MCF 10A (cell line): ENCODE results near the gene GTSE1. TPM values are rescaled to one million over a fixed set of nuclear protein-coding genes. Genes with fewer than 3 reads are reported as not detected.

ENCODE experiments used
- BruUV-seq: library from RNA; stranded (reverse); fragments of 400-500 nt; replicated peaks from 2 replicates; lab custom pipeline; 2021; lab: Mats Ljungman, UMichigan
- CTCF ChIA-PET: fragments of 300-600 bp; sonication (Branson Sonifier 250); formaldehyde crosslinking; extraction: SDS; loops from one replicate; lab custom pipeline; 2021; ENCODE audit warnings: antibody characterized with exemption, inconsistent platforms; lab: Yijun Ruan, JAX
- POLR2A ChIA-PET: fragments of 300-600, 350-650 bp; sonication (Branson Sonifier 250); formaldehyde crosslinking; extraction: SDS; loops from one replicate; lab custom pipeline; 2020; ENCODE audit warnings: antibody characterized with exemption, inconsistent platforms; lab: Yijun Ruan, JAX
- DNase-seq: peaks from one replicate; pipeline ENCODE4 v3.0.0-alpha.2; 2018; ENCODE audit not compliant: unreplicated experiment
- H3K27ac Mint-ChIP-seq: one replicate; pipeline ENCODE4 v1.8.0; 2022; ENCODE audit warnings: mild to moderate bottlenecking, low read depth, mixed read lengths; ENCODE audit not compliant: unreplicated experiment
- H3K27me3 Mint-ChIP-seq: one replicate; pipeline ENCODE4 v1.8.0; 2022; ENCODE audit warnings: mixed read lengths; ENCODE audit not compliant: insufficient read depth, unreplicated experiment
- H3K36me3 Mint-ChIP-seq: one replicate; pipeline ENCODE4 v1.8.0; 2022; ENCODE audit warnings: mild to moderate bottlenecking, moderate library complexity, mixed read lengths; ENCODE audit not compliant: insufficient read depth, unreplicated experiment
- H3K4me1 Mint-ChIP-seq: one replicate; pipeline ENCODE4 v1.8.0; 2022; ENCODE audit warnings: mixed read lengths; ENCODE audit not compliant: insufficient read depth, unreplicated experiment
- H3K4me3 Mint-ChIP-seq: one replicate; pipeline ENCODE4 v1.8.0; 2022; ENCODE audit warnings: mild to moderate bottlenecking, moderate library complexity, mixed read lengths; ENCODE audit not compliant: unreplicated experiment
- H3K9me3 Mint-ChIP-seq: one replicate; pipeline ENCODE4 v1.8.0; 2022; ENCODE audit warnings: mixed read lengths; ENCODE audit not compliant: unreplicated experiment
- intact Hi-C: fragments of 100-400 bp; cut with micrococcal nuclease; formaldehyde crosslinking; loops from 2 replicates; pipeline ENCODE4 v1.14.1; 2022
- total RNA-seq: library from RNA; stranded (reverse); gene quantifications from 2 replicates; pipeline ENCODE4 v1.2.3, GENCODE V29; 2022
- TF ChIP-seq, protein P1 (sequence below): fragments of 200-600 bp; IDR thresholded peaks from one replicate; pipeline ENCODE4 v1.8.0; 2022; ENCODE audit warnings: antibody characterized with exemption, mild to moderate bottlenecking; ENCODE audit not compliant: unreplicated experiment

GTSE1 gene
- total RNA-seq, 1 experiment from 2014 or later = 19.9 TPM

DNA sequence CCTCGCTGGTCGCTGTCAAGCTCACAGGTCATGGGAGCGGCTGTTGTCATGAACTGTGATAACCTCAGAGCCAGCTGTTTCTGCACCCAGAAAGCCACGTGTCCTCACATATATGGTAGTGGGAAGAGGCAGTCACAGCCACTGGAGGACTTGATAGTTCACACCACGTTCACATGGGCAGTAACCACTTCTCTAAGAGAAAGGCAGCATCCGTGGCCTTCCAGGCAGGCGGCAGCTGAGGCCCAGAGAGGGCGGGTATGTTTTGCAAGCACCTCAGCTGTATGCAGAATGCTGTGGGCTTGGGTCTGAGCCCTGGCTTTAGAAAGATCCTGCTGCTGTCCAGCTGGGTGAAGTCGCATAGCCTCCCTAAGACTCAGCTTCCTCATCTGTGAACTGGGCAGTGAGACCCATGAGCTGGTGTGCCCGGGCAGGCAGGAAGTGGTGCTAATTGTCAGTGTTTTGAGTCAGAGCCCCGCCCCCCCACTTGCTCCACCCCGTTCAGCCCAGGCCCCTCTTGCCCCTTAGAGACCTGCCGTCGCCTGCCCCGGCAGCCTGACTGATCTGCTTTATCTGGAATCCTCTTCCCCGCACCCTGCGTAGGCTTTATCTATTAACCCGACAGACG, 15.6 kb upstream of the GTSE1 start:
- peaks cover 60% of the 10 kb centered on the region for H3K36me3 Mint-ChIP-seq

DNA sequence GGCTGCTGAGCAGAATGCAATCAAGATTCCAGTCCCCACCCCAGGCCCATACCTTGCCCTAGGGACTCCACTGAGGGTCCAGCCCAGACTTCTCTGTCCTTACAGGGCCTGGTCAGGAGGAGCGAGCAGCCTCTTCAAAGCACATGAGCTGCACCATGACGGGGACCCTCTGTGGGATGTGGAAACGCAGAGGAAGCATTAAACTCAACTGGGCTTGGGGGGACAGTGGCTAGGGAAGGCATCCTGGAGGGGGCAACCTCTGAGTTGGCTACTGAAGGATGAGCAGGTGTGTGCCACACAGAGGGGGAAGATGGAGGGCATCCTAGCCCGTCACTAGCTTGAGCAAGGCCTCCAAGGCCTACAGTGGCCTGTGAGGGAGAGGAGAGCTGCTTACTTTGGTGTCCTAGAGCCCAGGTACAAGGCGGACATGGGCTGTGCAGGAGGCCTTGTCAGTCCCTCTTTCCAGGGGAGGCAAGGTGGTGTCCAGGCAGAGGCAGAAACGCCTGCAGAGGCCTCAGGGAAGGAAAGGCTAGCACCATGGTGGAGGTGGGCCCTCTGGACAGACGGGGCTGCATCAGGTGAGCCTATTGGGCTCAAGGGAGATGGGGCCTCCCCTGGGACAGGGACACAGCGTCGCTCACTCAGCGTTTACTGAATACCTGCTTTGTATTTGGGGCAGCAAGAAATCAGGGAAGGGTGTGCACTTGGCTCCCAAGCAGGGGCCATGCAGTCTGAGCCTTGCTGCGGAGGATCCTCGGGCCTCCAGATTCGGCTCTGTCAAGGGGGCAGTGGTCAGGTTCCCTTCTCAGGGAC, 14.6 kb upstream of the GTSE1 start:
- ChIA-PET CTCF (no interaction called here), POLR2A (no interaction called here)
- Mint-ChIP-seq H3K4me3 (no peak overlapping the region), H3K4me1 (no peaks in the 10 kb centered on the region), H3K36me3 (peaks cover 59% of the 10 kb centered on the region), H3K27ac (no peak overlapping the region), H3K27me3 (no peaks in the 10 kb centered on the region), H3K9me3 (no peaks in the 10 kb centered on the region)
- DNase-seq = no peak
- BruUV-seq = no TSS peak
- TF ChIP-seq, protein P1, sequence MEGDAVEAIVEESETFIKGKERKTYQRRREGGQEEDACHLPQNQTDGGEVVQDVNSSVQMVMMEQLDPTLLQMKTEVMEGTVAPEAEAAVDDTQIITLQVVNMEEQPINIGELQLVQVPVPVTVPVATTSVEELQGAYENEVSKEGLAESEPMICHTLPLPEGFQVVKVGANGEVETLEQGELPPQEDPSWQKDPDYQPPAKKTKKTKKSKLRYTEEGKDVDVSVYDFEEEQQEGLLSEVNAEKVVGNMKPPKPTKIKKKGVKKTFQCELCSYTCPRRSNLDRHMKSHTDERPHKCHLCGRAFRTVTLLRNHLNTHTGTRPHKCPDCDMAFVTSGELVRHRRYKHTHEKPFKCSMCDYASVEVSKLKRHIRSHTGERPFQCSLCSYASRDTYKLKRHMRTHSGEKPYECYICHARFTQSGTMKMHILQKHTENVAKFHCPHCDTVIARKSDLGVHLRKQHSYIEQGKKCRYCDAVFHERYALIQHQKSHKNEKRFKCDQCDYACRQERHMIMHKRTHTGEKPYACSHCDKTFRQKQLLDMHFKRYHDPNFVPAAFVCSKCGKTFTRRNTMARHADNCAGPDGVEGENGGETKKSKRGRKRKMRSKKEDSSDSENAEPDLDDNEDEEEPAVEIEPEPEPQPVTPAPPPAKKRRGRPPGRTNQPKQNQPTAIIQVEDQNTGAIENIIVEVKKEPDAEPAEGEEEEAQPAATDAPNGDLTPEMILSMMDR = no peak
- intact Hi-C loops = no loop called here

More for the DNA sequence above, 15.6 kb upstream of the GTSE1 start:
- Mint-ChIP-seq H3K27me3 (no peaks in the 10 kb centered on the region), H3K27ac (no peak overlapping the region), H3K4me1 (no peaks in the 10 kb centered on the region), H3K4me3 (no peak overlapping the region), H3K9me3 (no peaks in the 10 kb centered on the region)
- TF ChIP-seq, protein P1 = no peak
- no TSS peak for BruUV-seq
- DNase-seq = no peak
- ChIA-PET POLR2A (interaction anchor here (0.6 to 0.9 kb wide), 2 partner anchors 13 to 277 kb away, joined by 3 to 4 read pairs; partner anchors contain the start of gene TTC38), CTCF (interaction anchor here (0.8 to 1.0 kb wide), 3 partner anchors 13 to 159 kb away, joined by 3 to 4 read pairs (median 3); partner anchors contain the start of gene TTC38)
- intact Hi-C loops = no loop called here

DNA sequence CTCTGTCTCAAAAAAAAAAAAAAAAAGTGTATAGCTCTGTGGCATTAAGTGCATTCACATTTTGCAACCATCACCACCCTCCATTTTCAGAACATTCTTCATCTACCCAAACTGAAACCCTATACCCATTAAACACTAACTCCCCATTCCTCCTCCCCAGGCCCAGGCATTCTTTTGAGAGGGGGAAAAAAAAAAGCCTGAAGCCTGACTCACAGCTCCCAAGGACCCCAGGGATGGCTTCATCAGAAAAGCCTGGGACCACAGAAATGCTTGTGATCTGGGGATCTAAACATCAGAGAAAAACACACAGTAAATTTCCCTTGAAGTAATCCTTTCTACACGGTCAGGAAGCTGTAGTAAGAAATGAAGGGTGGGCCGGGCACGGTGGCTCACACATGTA, 10.7 kb upstream of the GTSE1 start:
- POLR2A ChIA-PET = interaction anchor here (2.0 to 2.4 kb wide), 2 partner anchors 10 to 17 kb away, joined by 4 to 7 read pairs; partner anchors contain the start of gene TTC38
- Mint-ChIP-seq H3K27me3 (no peaks in the 10 kb centered on the region), H3K36me3 (peaks cover 52% of the 10 kb centered on the region), H3K27ac (no peak overlapping the region), H3K9me3 (no peaks in the 10 kb centered on the region), H3K4me3 (no peak overlapping the region), H3K4me1 (no peaks in the 10 kb centered on the region)
- DNase-seq = no peak
- BruUV-seq = no TSS peak
- TF ChIP-seq, protein P1 = no peak
- intact Hi-C loops = no loop called here
- CTCF ChIA-PET = interaction anchor here (1.1 kb wide), 1 partner anchor 10 kb away, joined by 3 read pairs; no protein-coding TSS in a partner anchor
